ENCODE data around the gene CEMP1.

DNA sequence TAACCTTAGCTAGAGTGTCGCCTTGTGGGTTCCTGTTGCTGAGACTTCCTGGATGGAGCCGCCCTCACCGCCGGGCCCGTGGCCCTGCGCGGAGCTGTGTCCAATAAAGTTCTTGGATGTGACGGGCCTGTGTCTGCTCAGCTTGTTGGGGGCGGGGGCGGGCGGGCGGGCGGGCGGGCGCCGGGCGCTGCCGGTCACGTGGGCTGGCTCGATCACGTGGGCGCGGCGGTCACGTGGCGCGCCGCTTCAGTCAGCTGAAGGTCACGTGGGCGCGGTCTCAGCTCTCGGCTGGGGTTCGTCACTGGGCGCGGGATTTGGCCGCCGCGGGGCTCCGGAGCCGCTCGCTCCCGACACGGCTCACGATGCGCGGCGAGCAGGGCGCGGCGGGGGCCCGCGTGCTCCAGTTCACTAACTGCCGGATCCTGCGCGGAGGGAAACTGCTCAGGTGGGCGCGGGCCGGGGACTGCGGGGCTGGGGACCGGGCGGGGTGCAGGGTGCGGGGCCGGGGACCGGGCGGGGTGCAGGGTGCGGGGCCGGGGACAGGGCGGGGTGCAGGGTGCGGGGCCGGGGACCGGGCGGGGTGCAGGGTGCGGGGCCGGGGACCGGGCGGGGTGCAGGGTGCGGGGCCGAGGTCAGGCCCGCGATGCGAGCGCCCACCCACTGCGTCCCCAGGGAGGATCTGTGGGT lies 11.0 kb downstream of the CEMP1 start, which contains the start of gene AMDHD2:
- TF ChIP-seq, protein P1, sequence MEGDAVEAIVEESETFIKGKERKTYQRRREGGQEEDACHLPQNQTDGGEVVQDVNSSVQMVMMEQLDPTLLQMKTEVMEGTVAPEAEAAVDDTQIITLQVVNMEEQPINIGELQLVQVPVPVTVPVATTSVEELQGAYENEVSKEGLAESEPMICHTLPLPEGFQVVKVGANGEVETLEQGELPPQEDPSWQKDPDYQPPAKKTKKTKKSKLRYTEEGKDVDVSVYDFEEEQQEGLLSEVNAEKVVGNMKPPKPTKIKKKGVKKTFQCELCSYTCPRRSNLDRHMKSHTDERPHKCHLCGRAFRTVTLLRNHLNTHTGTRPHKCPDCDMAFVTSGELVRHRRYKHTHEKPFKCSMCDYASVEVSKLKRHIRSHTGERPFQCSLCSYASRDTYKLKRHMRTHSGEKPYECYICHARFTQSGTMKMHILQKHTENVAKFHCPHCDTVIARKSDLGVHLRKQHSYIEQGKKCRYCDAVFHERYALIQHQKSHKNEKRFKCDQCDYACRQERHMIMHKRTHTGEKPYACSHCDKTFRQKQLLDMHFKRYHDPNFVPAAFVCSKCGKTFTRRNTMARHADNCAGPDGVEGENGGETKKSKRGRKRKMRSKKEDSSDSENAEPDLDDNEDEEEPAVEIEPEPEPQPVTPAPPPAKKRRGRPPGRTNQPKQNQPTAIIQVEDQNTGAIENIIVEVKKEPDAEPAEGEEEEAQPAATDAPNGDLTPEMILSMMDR (IDR thresholded peaks at IDR 0.05): no peak
- TF ChIP-seq EZH2 (IDR thresholded peaks at IDR 0.05; ENCODE audit: borderline replicate concordance, insufficient read depth, low read depth, low read length, poor library complexity, severe bottlenecking): no peak
